ENCODE measurements around the gene ACSL3. TPM values are rescaled to one million over a fixed set of nuclear protein-coding genes. Genes with fewer than 3 reads are reported as not detected.

ACSL3 gene
- total and polyA plus RNA-seq, 2 donors (not counting 1 experiment from before 2014, with no cell fraction given), result 6.7 to 46.0 TPM

- no peaks in the 10 kb centered on the region for H3K9me3 Mint-ChIP-seq (ENCODE audit: insufficient read depth)
- CTCF ChIA-PET, result interaction anchor here (0.9 kb wide), 1 partner anchor 46 kb away, joined by 3 read pairs; no protein-coding TSS in a partner anchor
- Histone ChIP-seq H3K4me3 (ENCODE audit: control extremely low read depth in 1 of 5, extremely low read depth in 1 of 5, insufficient read depth in 1 of 5, low read depth in 2 of 5, low read length in 4 of 5) (peak overlapping the region; percentile 30 to 70 (median 63)), H3K27ac (ENCODE audit: low read length in 2 of 2) (no peak overlapping the region), H3K79me2 (ENCODE audit: control insufficient read depth, insufficient read depth, low read length) (peaks cover 41% of the 10 kb centered on the region), H3K9ac (ENCODE audit: low read length) (peak overlapping the region; percentile 83), H3K4me2 (replicated peaks; ENCODE audit: low read depth, low read length, poor library complexity, severe bottlenecking) (peak overlapping the region; percentile 94), H3K36me3 (replicated peaks in 1 of 2; ENCODE audit: control extremely low read depth in 1 of 2, control insufficient read depth in 1 of 2, extremely low read depth in 1 of 2, insufficient read depth in 2 of 2, low read length in 1 of 2) (no peaks in the 10 kb centered on the region), H4K20me1 (ENCODE audit: control insufficient read depth, insufficient read depth, low read length, poor library complexity, severe bottlenecking) (peaks cover 36% of the 10 kb centered on the region), H3K27me3 (replicated peaks in 1 of 4; ENCODE audit: control extremely low read depth in 1 of 4, control insufficient read depth in 3 of 4, insufficient read depth in 4 of 4, low read length in 3 of 4) (no peaks in the 10 kb centered on the region), H3K4me1 (ENCODE audit: control insufficient read depth in 2 of 2, insufficient read depth in 2 of 2, low read length in 2 of 2) (peaks cover 20 to 23% of the 10 kb centered on the region in 2 donors), H3K9me3 (ENCODE audit: control extremely low read depth in 1 of 3, control insufficient read depth in 2 of 3, insufficient read depth in 1 of 3, low read length in 2 of 3) (no peaks in the 10 kb centered on the region), H2AFZ (ENCODE audit: insufficient read depth, low read depth, low read length, poor library complexity, severe bottlenecking) (peak overlapping the region; percentile 73)
- DNase-seq (peak; percentile 18), ATAC-seq (ENCODE audit: low read depth) (no peak)
- H3K4me1 Mint-ChIP-seq, result peaks cover 9% of the 10 kb centered on the region
- H3K4me3 Mint-ChIP-seq, result peak overlapping the region; percentile 82
- TF ChIP-seq CTCF (IDR thresholded peaks at IDR 0.05) (no peak), EZH2 (IDR thresholded peaks at IDR 0.05; ENCODE audit: borderline replicate concordance, insufficient read depth, low read depth, low read length, poor library complexity, severe bottlenecking) (no peak)
- intact Hi-C loops (cut with micrococcal nuclease), result loop anchor here (2.0 kb wide), 1 partner anchor 71 kb away; no protein-coding TSS in a partner anchor
- POLR2A ChIA-PET, result no interaction called here
- no peaks in the 10 kb centered on the region for H3K27me3 Mint-ChIP-seq
- peak overlapping the region; percentile 56 for H3K27ac Mint-ChIP-seq
- 12% methylated on average over 4 of the region's 10 CpGs for WGBS (ENCODE audit: insufficient coverage)
Observed at GRCh38 chr2:222859786-222860612, 837 bp upstream of the ACSL3 start.
